Muscle layer of duodenum (tissue), 2 donors: ENCODE data around the gene NELL2.

Experiments
- H3K27ac ChIP-seq: one replicate; pipeline ENCODE4 v1.7.0; 2013; ENCODE audit warnings: mild to moderate bottlenecking, low read length
- H3K27me3 ChIP-seq: one replicate; pipeline ENCODE4 v1.7.0; 2013; ENCODE audit warnings: low read depth, mild to moderate bottlenecking, control low read depth, low read length
- H3K36me3 ChIP-seq, 2 donors: one replicate each; pipeline ENCODE4 v1.7.0; 2013; ENCODE audit warnings: low read length in 2 of 2, control low read depth in 1 of 2, mild to moderate bottlenecking in 1 of 2; ENCODE audit not compliant: insufficient read depth in 2 of 2, control insufficient read depth in 1 of 2
- H3K4me1 ChIP-seq, 2 donors: one replicate each; pipeline ENCODE4 v1.7.0; 2013; ENCODE audit warnings: low read length in 2 of 2, mild to moderate bottlenecking in 2 of 2, control low read depth in 1 of 2, moderate library complexity in 1 of 2; ENCODE audit not compliant: insufficient read depth in 2 of 2, control insufficient read depth in 1 of 2
- H3K4me3 ChIP-seq, 2 donors: one replicate each; pipeline ENCODE4 v1.7.0; 2013; ENCODE audit warnings: low read length in 2 of 2, low read depth in 1 of 2, mild to moderate bottlenecking in 1 of 2
- H3K9me3 ChIP-seq, 2 donors: one replicate each; pipeline ENCODE4 v1.7.0; 2013; ENCODE audit warnings: low read length in 2 of 2, control low read depth in 1 of 2, mild to moderate bottlenecking in 1 of 2; ENCODE audit not compliant: control insufficient read depth in 1 of 2
- donor health status: healthy.

The NELL2 gene

GRCh38 chr12:44677724-44678123 lies 198.4 kb downstream of the NELL2 start:
- no peak overlapping the region for H3K27ac ChIP-seq
- H3K9me3 ChIP-seq = no peaks in the 10 kb centered on the region
- no peaks in the 10 kb centered on the region for H3K27me3 ChIP-seq
- H3K4me1 ChIP-seq = no peaks in the 10 kb centered on the region
- H3K4me3 ChIP-seq = no peak overlapping the region
- no peaks in the 10 kb centered on the region for H3K36me3 ChIP-seq

GRCh38 chr12:44674875-44675274 lies 201.2 kb downstream of the NELL2 start:
- Histone ChIP-seq H3K4me3 (no peak overlapping the region), H3K4me1 (no peaks in the 10 kb centered on the region), H3K27me3 (no peaks in the 10 kb centered on the region), H3K9me3 (no peaks in the 10 kb centered on the region), H3K27ac (no peak overlapping the region), H3K36me3 (no peaks in the 10 kb centered on the region)

GRCh38 chr12:44673811-44674210 lies 202.3 kb downstream of the NELL2 start:
- no peak overlapping the region for H3K27ac ChIP-seq
- H3K36me3 ChIP-seq = no peaks in the 10 kb centered on the region
- no peaks in the 10 kb centered on the region for H3K9me3 ChIP-seq
- H3K4me3 ChIP-seq = no peak overlapping the region
- no peaks in the 10 kb centered on the region for H3K27me3 ChIP-seq
- H3K4me1 ChIP-seq = no peaks in the 10 kb centered on the region

- Histone ChIP-seq H3K4me1 (no peaks in the 10 kb centered on the region), H3K36me3 (no peaks in the 10 kb centered on the region), H3K27me3 (no peaks in the 10 kb centered on the region), H3K4me3 (no peak overlapping the region), H3K27ac (no peak overlapping the region), H3K9me3 (no peaks in the 10 kb centered on the region)
Measured at GRCh38 chr12:44672042-44672441, 204.1 kb downstream of the NELL2 start.

GRCh38 chr12:44668443-44668842 lies 207.7 kb downstream of the NELL2 start:
- no peaks in the 10 kb centered on the region for H3K36me3 ChIP-seq
- H3K9me3 ChIP-seq = no peaks in the 10 kb centered on the region
- no peak overlapping the region for H3K27ac ChIP-seq
- no peaks in the 10 kb centered on the region for H3K4me1 ChIP-seq
- H3K27me3 ChIP-seq = no peaks in the 10 kb centered on the region
- H3K4me3 ChIP-seq = no peak overlapping the region

- Histone ChIP-seq H3K9me3 (no peaks in the 10 kb centered on the region), H3K36me3 (no peaks in the 10 kb centered on the region), H3K4me1 (no peaks in the 10 kb centered on the region), H3K27ac (no peak overlapping the region), H3K27me3 (no peaks in the 10 kb centered on the region), H3K4me3 (no peak overlapping the region)
Measured at GRCh38 chr12:44667461-44667860, 208.7 kb downstream of the NELL2 start.

- no peaks in the 10 kb centered on the region for H3K9me3 ChIP-seq
- no peaks in the 10 kb centered on the region for H3K27me3 ChIP-seq
- H3K27ac ChIP-seq = no peak overlapping the region
- no peaks in the 10 kb centered on the region for H3K36me3 ChIP-seq
- H3K4me3 ChIP-seq = no peak overlapping the region
- H3K4me1 ChIP-seq = no peaks in the 10 kb centered on the region
Measured at GRCh38 chr12:44663291-44663690, 212.8 kb downstream of the NELL2 start.

- H3K27ac ChIP-seq = no peak overlapping the region
- H3K27me3 ChIP-seq = no peaks in the 10 kb centered on the region
- H3K4me3 ChIP-seq = no peak overlapping the region
- no peaks in the 10 kb centered on the region for H3K9me3 ChIP-seq
- H3K36me3 ChIP-seq = no peaks in the 10 kb centered on the region
- no peaks in the 10 kb centered on the region for H3K4me1 ChIP-seq
Measured at GRCh38 chr12:44655846-44656245, 220.3 kb downstream of the NELL2 start.

GRCh38 chr12:44654646-44655639 lies 221.2 kb downstream of the NELL2 start:
- Histone ChIP-seq H3K4me1 (no peaks in the 10 kb centered on the region), H3K27ac (no peak overlapping the region), H3K9me3 (no peaks in the 10 kb centered on the region), H3K4me3 (no peak overlapping the region), H3K27me3 (no peaks in the 10 kb centered on the region), H3K36me3 (no peaks in the 10 kb centered on the region)

- no peaks in the 10 kb centered on the region for H3K27me3 ChIP-seq
- H3K4me1 ChIP-seq = no peaks in the 10 kb centered on the region
- H3K4me3 ChIP-seq = no peak overlapping the region
- H3K36me3 ChIP-seq = no peaks in the 10 kb centered on the region
- no peaks in the 10 kb centered on the region for H3K9me3 ChIP-seq
- H3K27ac ChIP-seq = no peak overlapping the region
Measured at GRCh38 chr12:44653861-44654527, 222.1 kb downstream of the NELL2 start.

GRCh38 chr12:44649693-44650092 lies 226.4 kb downstream of the NELL2 start:
- H3K4me3 ChIP-seq = no peak overlapping the region
- no peaks in the 10 kb centered on the region for H3K36me3 ChIP-seq
- H3K27ac ChIP-seq = no peak overlapping the region
- no peaks in the 10 kb centered on the region for H3K4me1 ChIP-seq
- H3K27me3 ChIP-seq = no peaks in the 10 kb centered on the region
- no peaks in the 10 kb centered on the region for H3K9me3 ChIP-seq
